ENCODE data around the gene PSMD6. TPM values are rescaled to one million over a fixed set of nuclear protein-coding genes. Genes with fewer than 3 reads are reported as not detected.

Gene PSMD6
- total RNA-seq, 1 experiment from 2014 or later, result 78.7 TPM

DNA sequence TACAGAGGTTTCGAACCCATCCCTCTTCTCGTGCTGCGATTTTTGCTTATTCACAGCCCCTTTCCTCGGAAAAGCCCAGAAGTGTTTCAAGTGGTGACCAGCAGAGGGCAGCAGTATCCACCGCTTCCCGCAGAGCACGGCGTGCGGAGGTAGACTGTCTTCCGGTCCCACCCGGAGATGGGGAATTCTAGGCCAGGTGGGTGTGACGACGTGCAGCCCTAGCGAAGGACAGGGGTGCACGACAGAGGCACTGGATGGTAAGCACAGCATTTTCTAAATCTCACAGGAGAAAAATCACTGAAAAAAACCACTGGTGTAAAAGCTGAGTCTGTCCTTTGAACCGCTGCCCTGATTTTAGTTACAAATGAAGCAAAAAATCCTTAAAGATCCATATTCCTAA lies 7.4 kb upstream of the PSMD6 start:
- Histone ChIP-seq H3K9me2 (ENCODE audit: insufficient read depth) (no peaks in the 10 kb centered on the region), H3K9me3 (ENCODE audit: control insufficient read depth in 1 of 2, insufficient read depth in 1 of 2, low read depth in 1 of 2, low read length in 2 of 2) (0 out of 4 replicates have a peak, but pooled peaks cover 0 to 5% of the 10 kb centered on the region in 2 experiments), H2AFZ (ENCODE audit: low read depth, low read length, poor library complexity, severe bottlenecking) (peak overlapping the region; percentile 99), H3K36me3 (ENCODE audit: control insufficient read depth in 1 of 2, insufficient read depth in 2 of 2, low read length in 2 of 2) (no peaks in the 10 kb centered on the region), H3K4me2 (ENCODE audit: low read length) (peak overlapping the region; percentile 68), H3K4me3 (replicated peaks in 1 of 2; ENCODE audit: low read depth in 1 of 2, low read length in 2 of 2) (peak overlapping the region in 1 of 2 experiments; percentile 22; a peak in 2 of 4 replicates), H3K27me3 (ENCODE audit: insufficient read depth, low read length) (peaks cover 27% of the 10 kb centered on the region), H4K20me1 (ENCODE audit: insufficient read depth) (no peaks in the 10 kb centered on the region), H3K27ac (ENCODE audit: low read depth, low read length) (no peak overlapping the region), H3K79me2 (ENCODE audit: insufficient read depth, low read length) (no peaks in the 10 kb centered on the region), H3K4me1 (ENCODE audit: control insufficient read depth in 1 of 2, insufficient read depth in 2 of 2, low read length in 2 of 2) (peaks cover 3 to 6% of the 10 kb centered on the region in 2 experiments; a peak in 3 of 4 replicates), H3K9ac (ENCODE audit: low read length) (no peak overlapping the region)
- ChIA-PET RAD21 (ENCODE audit: low non-redundant PET in 1 of 2, low total read pairs in 2 of 2, uncharacterized antibody in 2 of 2, unreplicated experiment in 2 of 2) (interaction anchor here in 1 of 2 experiments (1.9 kb wide), 1 partner anchor 454 kb away, joined by 6 read pairs; no protein-coding TSS in a partner anchor), POLR2A (no interaction called here), CTCF (interaction anchor here (0.9 to 2.4 kb wide), 3 partner anchors 8 to 453 kb away, joined by 3 to 14 read pairs (median 4); no protein-coding TSS in a partner anchor)
- peak; percentile 71 for DNase-seq (ENCODE audit: low read depth, low spot score)
- ATAC-seq, result peak; percentile 98
- BruUV-seq (replicated peaks), result no TSS peak
- intact Hi-C loops (cut with micrococcal nuclease), result loop anchor here (1.0 to 2.0 kb wide), 3 partner anchors 136 to 454 kb away; no protein-coding TSS in a partner anchor
- TF ChIP-seq JUND (IDR thresholded peaks at IDR 0.05), result no peak
- no peak; the same call in 1 of the 2 replicates for TF ChIP-seq ELF1 (IDR thresholded peaks at IDR 0.05; ENCODE audit: borderline replicate concordance, low read depth)
- TF ChIP-seq, protein P1, sequence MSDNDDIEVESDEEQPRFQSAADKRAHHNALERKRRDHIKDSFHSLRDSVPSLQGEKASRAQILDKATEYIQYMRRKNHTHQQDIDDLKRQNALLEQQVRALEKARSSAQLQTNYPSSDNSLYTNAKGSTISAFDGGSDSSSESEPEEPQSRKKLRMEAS (IDR thresholded peaks at IDR 0.05), result peak; percentile 89
- no peak for TF ChIP-seq SP1 (IDR thresholded peaks at IDR 0.05; ENCODE audit: low read depth)
- TF ChIP-seq, protein P2, sequence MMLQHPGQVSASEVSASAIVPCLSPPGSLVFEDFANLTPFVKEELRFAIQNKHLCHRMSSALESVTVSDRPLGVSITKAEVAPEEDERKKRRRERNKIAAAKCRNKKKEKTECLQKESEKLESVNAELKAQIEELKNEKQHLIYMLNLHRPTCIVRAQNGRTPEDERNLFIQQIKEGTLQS (IDR thresholded peaks at IDR 0.05), result no peak
- TF ChIP-seq, protein P3, sequence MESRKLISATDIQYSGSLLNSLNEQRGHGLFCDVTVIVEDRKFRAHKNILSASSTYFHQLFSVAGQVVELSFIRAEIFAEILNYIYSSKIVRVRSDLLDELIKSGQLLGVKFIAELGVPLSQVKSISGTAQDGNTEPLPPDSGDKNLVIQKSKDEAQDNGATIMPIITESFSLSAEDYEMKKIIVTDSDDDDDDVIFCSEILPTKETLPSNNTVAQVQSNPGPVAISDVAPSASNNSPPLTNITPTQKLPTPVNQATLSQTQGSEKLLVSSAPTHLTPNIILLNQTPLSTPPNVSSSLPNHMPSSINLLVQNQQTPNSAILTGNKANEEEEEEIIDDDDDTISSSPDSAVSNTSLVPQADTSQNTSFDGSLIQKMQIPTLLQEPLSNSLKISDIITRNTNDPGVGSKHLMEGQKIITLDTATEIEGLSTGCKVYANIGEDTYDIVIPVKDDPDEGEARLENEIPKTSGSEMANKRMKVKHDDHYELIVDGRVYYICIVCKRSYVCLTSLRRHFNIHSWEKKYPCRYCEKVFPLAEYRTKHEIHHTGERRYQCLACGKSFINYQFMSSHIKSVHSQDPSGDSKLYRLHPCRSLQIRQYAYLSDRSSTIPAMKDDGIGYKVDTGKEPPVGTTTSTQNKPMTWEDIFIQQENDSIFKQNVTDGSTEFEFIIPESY (IDR thresholded peaks at IDR 0.05; ENCODE audit: extremely low read depth, insufficient replicate concordance, low read length), result no peak
- no peak for TF ChIP-seq SIN3A (IDR thresholded peaks at IDR 0.05; ENCODE audit: low read depth)
- TF ChIP-seq POLR2A (IDR thresholded peaks at IDR 0.05; ENCODE audit: borderline replicate concordance, extremely low read depth, insufficient read depth, insufficient read length), result no peak
- TF ChIP-seq, protein P4, sequence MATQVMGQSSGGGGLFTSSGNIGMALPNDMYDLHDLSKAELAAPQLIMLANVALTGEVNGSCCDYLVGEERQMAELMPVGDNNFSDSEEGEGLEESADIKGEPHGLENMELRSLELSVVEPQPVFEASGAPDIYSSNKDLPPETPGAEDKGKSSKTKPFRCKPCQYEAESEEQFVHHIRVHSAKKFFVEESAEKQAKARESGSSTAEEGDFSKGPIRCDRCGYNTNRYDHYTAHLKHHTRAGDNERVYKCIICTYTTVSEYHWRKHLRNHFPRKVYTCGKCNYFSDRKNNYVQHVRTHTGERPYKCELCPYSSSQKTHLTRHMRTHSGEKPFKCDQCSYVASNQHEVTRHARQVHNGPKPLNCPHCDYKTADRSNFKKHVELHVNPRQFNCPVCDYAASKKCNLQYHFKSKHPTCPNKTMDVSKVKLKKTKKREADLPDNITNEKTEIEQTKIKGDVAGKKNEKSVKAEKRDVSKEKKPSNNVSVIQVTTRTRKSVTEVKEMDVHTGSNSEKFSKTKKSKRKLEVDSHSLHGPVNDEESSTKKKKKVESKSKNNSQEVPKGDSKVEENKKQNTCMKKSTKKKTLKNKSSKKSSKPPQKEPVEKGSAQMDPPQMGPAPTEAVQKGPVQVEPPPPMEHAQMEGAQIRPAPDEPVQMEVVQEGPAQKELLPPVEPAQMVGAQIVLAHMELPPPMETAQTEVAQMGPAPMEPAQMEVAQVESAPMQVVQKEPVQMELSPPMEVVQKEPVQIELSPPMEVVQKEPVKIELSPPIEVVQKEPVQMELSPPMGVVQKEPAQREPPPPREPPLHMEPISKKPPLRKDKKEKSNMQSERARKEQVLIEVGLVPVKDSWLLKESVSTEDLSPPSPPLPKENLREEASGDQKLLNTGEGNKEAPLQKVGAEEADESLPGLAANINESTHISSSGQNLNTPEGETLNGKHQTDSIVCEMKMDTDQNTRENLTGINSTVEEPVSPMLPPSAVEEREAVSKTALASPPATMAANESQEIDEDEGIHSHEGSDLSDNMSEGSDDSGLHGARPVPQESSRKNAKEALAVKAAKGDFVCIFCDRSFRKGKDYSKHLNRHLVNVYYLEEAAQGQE (IDR thresholded peaks at IDR 0.05; ENCODE audit: low read depth), result no peak
- TF ChIP-seq POLR2AphosphoS5 (IDR thresholded peaks at IDR 0.05; ENCODE audit: low read depth, low read length), result peak; percentile 28; the same call in 1 of the 2 replicates
- no peak for TF ChIP-seq TCF7L2 (IDR thresholded peaks at IDR 0.05; ENCODE audit: borderline replicate concordance, extremely low read depth, insufficient read depth, insufficient read length)
- TF ChIP-seq, protein P5, sequence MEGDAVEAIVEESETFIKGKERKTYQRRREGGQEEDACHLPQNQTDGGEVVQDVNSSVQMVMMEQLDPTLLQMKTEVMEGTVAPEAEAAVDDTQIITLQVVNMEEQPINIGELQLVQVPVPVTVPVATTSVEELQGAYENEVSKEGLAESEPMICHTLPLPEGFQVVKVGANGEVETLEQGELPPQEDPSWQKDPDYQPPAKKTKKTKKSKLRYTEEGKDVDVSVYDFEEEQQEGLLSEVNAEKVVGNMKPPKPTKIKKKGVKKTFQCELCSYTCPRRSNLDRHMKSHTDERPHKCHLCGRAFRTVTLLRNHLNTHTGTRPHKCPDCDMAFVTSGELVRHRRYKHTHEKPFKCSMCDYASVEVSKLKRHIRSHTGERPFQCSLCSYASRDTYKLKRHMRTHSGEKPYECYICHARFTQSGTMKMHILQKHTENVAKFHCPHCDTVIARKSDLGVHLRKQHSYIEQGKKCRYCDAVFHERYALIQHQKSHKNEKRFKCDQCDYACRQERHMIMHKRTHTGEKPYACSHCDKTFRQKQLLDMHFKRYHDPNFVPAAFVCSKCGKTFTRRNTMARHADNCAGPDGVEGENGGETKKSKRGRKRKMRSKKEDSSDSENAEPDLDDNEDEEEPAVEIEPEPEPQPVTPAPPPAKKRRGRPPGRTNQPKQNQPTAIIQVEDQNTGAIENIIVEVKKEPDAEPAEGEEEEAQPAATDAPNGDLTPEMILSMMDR (IDR thresholded peaks at IDR 0.05 in 2 of 3, conservative IDR thresholded peaks at IDR 0.05 in 1 of 3; ENCODE audit: borderline replicate concordance in 1 of 3, insufficient read depth in 1 of 3, low read depth in 2 of 3, low read length in 2 of 3), result peak; percentile 78 to 91 (median 83)
- peak; percentile 93 for TF ChIP-seq RAD21 (IDR thresholded peaks at IDR 0.05; ENCODE audit: low read depth)
- no peak for TF ChIP-seq SRF (IDR thresholded peaks at IDR 0.05; ENCODE audit: low read depth)
- TF ChIP-seq EZH2 (IDR thresholded peaks at IDR 0.05), result no peak
- no peak for TF ChIP-seq ZNF274 (IDR thresholded peaks at IDR 0.05; ENCODE audit: low read depth, low read length)
- TF ChIP-seq EGR1 (IDR thresholded peaks at IDR 0.05; ENCODE audit: low read depth), result no peak
- no peak for TF ChIP-seq CEBPB (IDR thresholded peaks at IDR 0.05; ENCODE audit: low read depth)
- TF ChIP-seq FOSL1 (IDR thresholded peaks at IDR 0.05; ENCODE audit: low read depth), result no peak
- TF ChIP-seq CBX3 (IDR thresholded peaks at IDR 0.05; ENCODE audit: low read depth), result peak; percentile 70; the same call in 1 of the 2 replicates

All from HCT116 (cell line).